Sigmoid colon (tissue), 7 donors: ENCODE data around the gene MYOZ2. TPM values are rescaled to one million over a fixed set of nuclear protein-coding genes. Genes with fewer than 3 reads are reported as not detected.

ENCODE experiments used
- DNase-seq: peaks from one replicate; pipeline ENCODE4 v3.0.0-alpha.2; 2019
- H3K27ac ChIP-seq, 4 donors: fragments of 200-600 bp; sonication (generic); one replicate each; pipeline ENCODE4 v1.5.1; 2016 to 2019; ENCODE audit warnings: mild to moderate bottlenecking in 1 of 4
- H3K27me3 ChIP-seq, 3 donors: fragments of 200-600 bp; sonication (generic); one replicate each; pipeline ENCODE4 v1.5.1; 2019; ENCODE audit warnings: mild to moderate bottlenecking in 1 of 3
- H3K36me3 ChIP-seq, 4 donors: fragments of 200-600 bp; sonication (generic); one replicate each; pipeline ENCODE4 v1.5.1; 2016 to 2019
- H3K4me1 ChIP-seq, 4 donors: fragments of 200-600 bp; sonication (generic); one replicate each; pipeline ENCODE4 v1.5.1; 2017 to 2019
- H3K4me3 ChIP-seq, 4 donors: fragments of 200-600 bp; sonication (generic); one replicate each; pipeline ENCODE4 v1.5.1; 2017 to 2019; ENCODE audit warnings: mild to moderate bottlenecking in 2 of 4, moderate library complexity in 1 of 4
- H3K9me3 ChIP-seq, 4 donors: fragments of 200-600 bp in 3 of 4; sonication (generic) in 3 of 4; one replicate each; pipeline versions ENCODE4 v1.5.1 to v1.6.1; 2013 to 2019
- CTCF ChIP-seq, 4 experiments: fragments of 450-650 bp in 3 of 4; fragments of 200-600 bp in 1 of 4; IDR thresholded peaks; one replicate each; pipeline ENCODE4 v1.5.1; 2016 to 2019; ENCODE audit warnings: antibody characterized with exemption in 4 of 4, mild to moderate bottlenecking in 3 of 4, moderate library complexity in 2 of 4
- EP300 ChIP-seq, 4 donors: sonication (generic); formaldehyde crosslinking; IDR thresholded peaks; one replicate each; pipeline ENCODE4 v1.6.1; 2017; ENCODE audit warnings: antibody characterized with exemption in 4 of 4
- POLR2A ChIP-seq, 2 donors: fragments of 450-650 bp; IDR thresholded peaks; one replicate each; pipeline ENCODE4 v1.6.1; 2016; ENCODE audit warnings: antibody characterized with exemption in 2 of 2, mild to moderate bottlenecking in 2 of 2, moderate library complexity in 2 of 2
- POLR2AphosphoS5 ChIP-seq, 4 donors: sonication (generic); formaldehyde crosslinking; IDR thresholded peaks; one replicate each; pipeline ENCODE4 v1.6.1; 2017; ENCODE audit warnings: antibody characterized with exemption in 4 of 4
- WGBS, 2 donors: extraction: QIAGEN DNeasy Blood & Tissue Kit; methylation state at CpG; one replicate each; pipeline ENCODE4 v1.1.7; 2013; 5-methylcytosine and 5-hydroxymethylcytosine counted together
- intact Hi-C: fragments of 100-400 bp; cut with DNase I; formaldehyde crosslinking; loops from one replicate; pipeline ENCODE4 v1.15.1; 2023
- polyA plus RNA-seq, 3 donors: library from polyadenylated mRNA; stranded (reverse); fragments of 200-250 nt; gene quantifications; one replicate each; pipeline ENCODE4 v1.2.3, GENCODE V29; 2013
- total RNA-seq, 4 donors: library from RNA; depleted of rRNA; stranded (reverse); fragments of >200 nt; gene quantifications; one replicate each; pipeline ENCODE4 v1.1.0, GENCODE V29; 2016
- donor health status: healthy with polysubstance abuse.
- donor health status: Bipolar disorder and iron deficiency.
- donor health status: healthy.

Gene MYOZ2
- total and polyA plus RNA-seq, 7 donors = 0.28 to 1.4 (median 0.69) TPM

GRCh38 chr4:119209077-119209476, 73.4 kb downstream of the MYOZ2 start:
- DNase-seq = no peak
- intact Hi-C loops = no loop called here
- no peaks in the 10 kb centered on the region for H3K36me3 ChIP-seq
- peaks cover 0 to 9% (median 0%) of the 10 kb centered on the region in 4 donors for H3K4me1 ChIP-seq
- H3K4me3 ChIP-seq = no peak overlapping the region
- peak in 2 of 4 donors; percentile 22 to 52 for TF ChIP-seq POLR2AphosphoS5 (IDR thresholded peaks at IDR 0.05)
- no peak for TF ChIP-seq EP300 (IDR thresholded peaks at IDR 0.05)
- no peak for TF ChIP-seq POLR2A (IDR thresholded peaks at IDR 0.05)
- TF ChIP-seq CTCF (IDR thresholded peaks at IDR 0.05) = no peak
- no peaks in the 10 kb centered on the region for H3K9me3 ChIP-seq
- H3K27me3 ChIP-seq = no peaks in the 10 kb centered on the region
- peak overlapping the region in 2 of 4 donors; percentile 29 to 46 for H3K27ac ChIP-seq

- Histone ChIP-seq H3K4me1 (peaks cover 0 to 9% (median 0%) of the 10 kb centered on the region in 4 donors), H3K4me3 (no peak overlapping the region), H3K9me3 (no peaks in the 10 kb centered on the region), H3K27me3 (no peaks in the 10 kb centered on the region), H3K36me3 (no peaks in the 10 kb centered on the region), H3K27ac (peak overlapping the region in 2 of 4 donors; percentile 29 to 46)
- no peak for DNase-seq
- 55 to 88% methylated on average over 1 of the region's 1 CpG for WGBS, 2 donors
- TF ChIP-seq POLR2AphosphoS5 (IDR thresholded peaks at IDR 0.05) (no peak), POLR2A (IDR thresholded peaks at IDR 0.05) (no peak), CTCF (IDR thresholded peaks at IDR 0.05) (no peak), EP300 (IDR thresholded peaks at IDR 0.05) (no peak)
- intact Hi-C loops = no loop called here
These were observed 74.0 kb downstream of the MYOZ2 start for GRCh38 chr4:119209586-119209985.

- 86 to 91% methylated on average over 4 of the region's 4 CpGs for WGBS, 2 donors
- intact Hi-C loops = loop anchor here (5.0 kb wide), 4 partner anchors 72 to 168 kb away; no protein-coding TSS in a partner anchor
- no peak overlapping the region for H3K27ac ChIP-seq
These were observed 75.1 kb downstream of the MYOZ2 start for GRCh38 chr4:119210775-119211174.

GRCh38 chr4:119211867-119212233, 76.2 kb downstream of the MYOZ2 start:
- DNase-seq = no peak
- Histone ChIP-seq H3K27me3 (no peaks in the 10 kb centered on the region), H3K36me3 (no peaks in the 10 kb centered on the region), H3K4me1 (peaks cover 0 to 9% (median 0%) of the 10 kb centered on the region in 4 donors), H3K4me3 (peak overlapping the region; percentile 52 to 90 (median 74)), H3K27ac (peak overlapping the region; percentile 92 to 97 (median 94)), H3K9me3 (no peaks in the 10 kb centered on the region)
- TF ChIP-seq CTCF (IDR thresholded peaks at IDR 0.05) (peak in 1 of 4 experiments; percentile 14), EP300 (IDR thresholded peaks at IDR 0.05) (no peak), POLR2A (IDR thresholded peaks at IDR 0.05) (no peak), POLR2AphosphoS5 (IDR thresholded peaks at IDR 0.05) (no peak)
- intact Hi-C loops = loop anchor here (2.0 to 5.0 kb wide), 5 partner anchors 70 to 229 kb away; no protein-coding TSS in a partner anchor
- 0 to 1% methylated on average over 12 of the region's 12 CpGs for WGBS, 2 donors

More at GRCh38 chr4:119210775-119211174, 75.1 kb downstream of the MYOZ2 start:
- TF ChIP-seq EP300 (IDR thresholded peaks at IDR 0.05) = no peak
- Histone ChIP-seq H3K27me3 (no peaks in the 10 kb centered on the region), H3K4me3 (no peak overlapping the region), H3K4me1 (peaks cover 0 to 9% (median 0%) of the 10 kb centered on the region in 4 donors), H3K36me3 (no peaks in the 10 kb centered on the region), H3K9me3 (no peaks in the 10 kb centered on the region)
- DNase-seq = no peak

GRCh38 chr4:119212234-119212963, 76.8 kb downstream of the MYOZ2 start, which contains the start of gene USP53:
USP53 (plus strand) TSS chr4:119212713; CDS start chr4:119239760, 27,047 bp downstream.
- Histone ChIP-seq H3K36me3 (peaks cover 0 to under 1% (median 0%) of the 10 kb centered on the region in 4 donors), H3K4me3 (peak within 1 kb of the TSS; percentile 52 to 90 (median 74)), H3K4me1 (peaks cover 0 to 9% (median 0%) of the 10 kb centered on the region in 4 donors), H3K27me3 (no peaks in the 10 kb centered on the region), H3K27ac (peak within 1 kb of the TSS; percentile 92 to 97 (median 94)), H3K9me3 (no peaks in the 10 kb centered on the region)
- intact Hi-C loops = loop anchor here (2.0 to 5.0 kb wide), 5 partner anchors 70 to 230 kb away; no protein-coding TSS in a partner anchor
- TF ChIP-seq CTCF (IDR thresholded peaks at IDR 0.05) (no peak), POLR2A (IDR thresholded peaks at IDR 0.05) (peak; percentile 74 to 91), EP300 (IDR thresholded peaks at IDR 0.05) (peak in 1 of 4 donors; percentile 48), POLR2AphosphoS5 (IDR thresholded peaks at IDR 0.05) (peak; percentile 90 to 96 (median 94))
- peak; percentile 99 for DNase-seq
- 0 to 1% methylated on average over 55 of the region's 55 CpGs for WGBS, 2 donors
